Astrocyte of the hippocampus (primary cell): ENCODE data around the gene CDH4.

Experiments used
- DNase-seq: peaks from one replicate; pipeline ENCODE4 v3.0.0; 2011; ENCODE audit warnings: low read depth, low spot score

The CDH4 gene

DNA sequence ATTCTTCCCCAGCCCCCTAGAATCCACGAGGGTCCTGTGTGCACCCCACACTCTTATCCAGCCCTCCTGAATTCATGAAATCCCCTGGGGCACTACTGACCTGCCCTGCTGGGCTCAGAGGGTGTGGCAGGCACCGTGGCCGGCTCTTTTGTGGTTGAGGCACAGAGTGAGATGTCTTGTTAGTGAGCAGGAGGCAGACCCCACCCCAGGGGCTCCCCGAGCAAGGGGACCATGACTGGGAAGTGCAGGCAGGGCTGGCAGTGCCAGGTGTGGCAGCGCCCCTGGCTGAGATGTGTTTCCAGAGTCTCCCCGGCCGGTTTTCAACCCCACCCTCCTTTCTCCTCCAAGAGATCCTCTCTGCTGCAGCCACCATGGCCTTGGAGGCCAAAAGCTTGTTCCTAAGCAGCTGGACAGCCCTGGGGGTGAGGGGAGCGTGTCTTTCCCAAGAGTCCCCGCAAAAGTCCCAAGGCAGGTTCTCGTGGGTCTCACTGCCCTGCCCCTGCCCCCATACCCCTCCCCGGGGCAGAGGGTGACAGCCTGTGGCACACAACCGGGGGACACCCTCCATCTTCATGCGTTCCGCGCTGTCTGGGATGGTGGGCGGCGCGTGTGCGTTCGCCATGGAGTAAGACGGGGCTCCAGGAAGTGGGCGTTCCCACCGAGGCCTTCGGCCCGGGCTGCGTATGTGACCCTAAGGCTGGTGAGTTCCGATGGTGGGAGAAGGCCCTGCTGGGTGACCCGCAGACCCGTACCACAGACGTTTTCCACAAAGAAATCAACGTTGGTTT, 604.8 kb downstream of the CDH4 start:
- no peak for DNase-seq

DNA sequence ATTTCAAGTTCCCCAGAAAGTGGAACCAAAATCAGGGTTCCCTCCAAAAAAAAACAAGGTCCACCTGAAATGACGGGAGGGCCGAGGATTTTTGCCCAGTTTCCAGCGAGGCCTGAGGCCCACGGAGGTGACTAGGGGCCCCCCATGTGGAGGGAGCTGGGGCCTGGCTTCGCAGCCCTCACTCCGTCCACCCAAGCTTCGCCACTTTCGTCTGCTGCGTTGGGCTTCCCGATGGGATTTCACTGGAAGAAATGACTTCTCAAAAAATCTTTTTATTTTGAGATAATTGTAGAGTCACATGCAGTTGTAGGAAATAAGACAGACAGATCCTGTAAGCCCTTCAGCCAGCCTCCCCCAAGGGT, 605.3 kb downstream of the CDH4 start:
- no peak for DNase-seq

DNA sequence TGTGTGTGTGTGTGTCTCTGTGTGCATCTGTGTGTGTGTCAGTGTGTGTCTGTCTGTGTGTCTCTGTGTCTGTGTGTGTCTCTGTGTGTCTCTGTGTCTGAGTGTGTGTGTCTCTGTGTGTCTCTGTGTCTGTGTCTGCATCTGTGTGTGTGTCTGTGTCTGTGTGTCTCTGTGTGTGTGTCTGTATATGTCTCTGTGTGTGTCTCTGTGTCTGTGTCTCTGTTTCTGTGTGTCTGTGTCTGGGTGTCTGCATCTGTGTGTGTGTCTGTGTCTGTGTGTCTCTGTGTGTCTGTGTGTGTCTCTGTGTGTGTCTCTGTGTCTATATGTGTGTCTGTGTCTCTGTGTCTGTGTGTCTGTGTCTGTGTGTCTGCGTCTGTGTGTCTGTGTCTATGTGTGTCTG, 605.8 kb downstream of the CDH4 start:
- no peak for DNase-seq

DNA sequence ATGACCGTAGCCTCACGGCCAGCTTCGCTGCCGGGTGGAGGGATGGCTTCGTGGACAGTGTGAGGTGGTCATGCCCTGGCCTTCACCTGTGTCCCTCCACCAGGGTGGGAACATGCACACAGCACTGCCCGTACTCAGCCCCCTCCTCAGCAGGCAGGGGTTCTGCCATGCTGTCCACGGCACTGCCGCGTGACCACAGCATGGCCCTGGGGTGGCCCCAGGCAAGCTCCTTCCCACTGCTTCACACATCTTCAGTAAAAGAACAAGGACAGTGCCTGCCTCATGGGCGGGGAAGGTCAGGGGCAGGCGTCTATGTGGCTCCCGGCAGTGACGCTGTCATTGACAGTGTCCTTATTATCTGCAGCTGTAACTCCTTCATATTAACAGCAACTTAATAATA, 607.7 kb downstream of the CDH4 start:
- DNase-seq = no peak

DNA sequence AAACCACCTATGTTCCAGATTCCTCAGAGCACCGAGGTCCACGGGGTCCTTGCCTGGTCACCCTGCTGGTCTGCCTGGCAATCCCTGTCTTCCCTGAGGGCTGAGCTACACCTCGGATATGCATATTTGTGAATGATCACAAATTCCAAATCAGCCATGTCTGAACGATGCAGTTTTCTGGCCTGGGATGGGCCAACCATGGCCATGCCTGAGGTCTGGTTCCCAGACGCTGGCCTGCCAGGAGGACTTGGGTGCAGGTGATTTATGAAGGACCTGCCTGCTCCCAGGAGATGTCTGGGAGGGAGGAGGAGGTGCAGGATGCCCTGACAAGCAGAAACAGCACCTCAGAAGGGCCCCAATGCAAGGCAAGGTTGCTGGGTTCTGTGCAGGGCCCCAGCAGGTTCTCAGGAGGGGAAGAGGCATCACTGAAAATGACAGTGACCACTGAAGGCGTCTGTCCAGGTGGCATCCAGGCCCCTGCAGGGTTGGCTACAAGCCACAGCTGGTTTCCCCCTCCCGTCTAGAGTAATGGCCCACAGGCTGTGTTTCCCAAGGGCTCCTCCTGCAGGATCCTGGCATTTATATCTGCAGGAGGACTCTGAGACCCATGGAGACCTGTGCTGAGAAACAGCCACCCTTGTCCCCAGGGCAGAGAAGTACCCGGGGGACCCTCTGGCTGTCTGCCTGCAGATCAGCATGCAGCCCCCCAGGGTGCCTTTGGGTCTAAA, 608.4 kb downstream of the CDH4 start:
- no peak for DNase-seq

DNA sequence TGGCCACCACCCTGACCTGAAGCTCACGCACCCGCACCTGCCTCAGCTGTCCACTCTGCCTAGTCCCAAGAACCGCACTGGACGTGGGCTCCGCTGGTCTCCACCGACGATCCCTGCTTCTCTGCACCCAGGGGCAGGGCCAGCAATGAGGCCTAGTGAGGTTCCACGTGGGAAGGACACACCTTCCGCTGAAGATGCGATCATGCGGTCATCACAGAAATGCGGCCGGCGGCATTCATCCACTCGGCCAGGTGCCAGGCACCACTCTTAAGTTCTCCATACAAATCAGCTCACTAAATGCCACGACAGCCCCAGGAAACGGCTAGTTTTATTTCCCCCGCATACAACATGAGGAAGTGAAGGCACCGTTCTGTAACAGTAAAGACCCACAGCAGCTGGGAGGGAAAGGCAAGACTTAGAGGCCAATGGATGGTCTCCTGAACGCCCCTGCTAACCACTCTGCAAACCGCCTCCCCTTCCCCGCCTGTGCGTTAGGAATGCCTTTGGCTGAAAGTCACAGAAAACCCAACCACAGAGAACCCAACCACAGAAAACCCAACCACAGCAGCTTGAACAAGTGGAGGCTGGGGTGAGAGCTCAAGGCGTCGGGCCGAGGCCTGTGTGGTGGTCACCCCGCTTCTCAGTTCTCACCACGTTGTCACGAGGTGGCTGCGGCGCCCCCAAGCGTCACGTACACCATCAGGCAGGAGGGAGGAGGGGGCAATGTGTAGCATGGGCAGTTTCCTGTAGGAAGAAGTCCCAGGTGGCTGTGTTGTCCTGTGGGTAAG, 609.2 kb downstream of the CDH4 start:
- DNase-seq = peak; percentile 59

DNA sequence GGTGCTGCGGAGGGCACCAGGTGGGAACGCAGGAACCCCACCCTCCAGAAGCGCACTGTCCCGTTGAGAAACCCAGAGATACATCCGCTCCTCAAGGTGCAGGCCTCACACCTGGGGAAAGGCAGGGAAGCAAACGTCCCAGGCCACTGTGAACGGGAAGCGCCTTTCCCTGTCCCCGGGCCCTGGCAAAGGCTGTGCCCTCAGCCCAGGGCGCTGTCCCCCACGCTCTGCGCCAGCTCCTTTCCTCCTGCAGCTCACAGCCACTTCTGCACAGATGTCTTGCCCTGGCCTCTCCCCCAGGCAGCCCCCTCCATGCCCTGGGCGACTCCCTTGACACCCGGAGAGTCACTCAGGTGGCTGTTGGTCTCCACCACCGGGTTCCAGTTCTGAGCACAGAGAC, 609.8 kb downstream of the CDH4 start:
- DNase-seq = no peak

DNA sequence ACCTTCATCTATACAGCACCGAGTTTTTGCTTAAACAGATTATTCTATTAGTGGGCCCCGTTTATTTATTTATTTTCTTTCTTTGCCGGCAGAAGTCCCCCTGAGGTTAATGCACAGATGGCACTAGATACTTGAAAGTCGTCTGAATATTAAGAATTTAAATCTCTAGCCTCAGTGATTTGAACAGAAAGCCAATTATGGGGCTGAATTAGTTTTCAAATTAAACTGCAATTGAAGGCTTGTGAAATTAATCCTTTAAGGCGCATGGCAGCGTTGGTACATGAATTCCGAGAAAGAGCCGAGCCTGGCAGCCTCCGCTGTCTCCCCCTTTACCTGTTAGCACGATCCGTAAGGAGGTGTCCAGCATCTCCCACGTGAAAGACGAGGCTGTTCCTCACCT, 610.8 kb downstream of the CDH4 start:
- no peak for DNase-seq

DNA sequence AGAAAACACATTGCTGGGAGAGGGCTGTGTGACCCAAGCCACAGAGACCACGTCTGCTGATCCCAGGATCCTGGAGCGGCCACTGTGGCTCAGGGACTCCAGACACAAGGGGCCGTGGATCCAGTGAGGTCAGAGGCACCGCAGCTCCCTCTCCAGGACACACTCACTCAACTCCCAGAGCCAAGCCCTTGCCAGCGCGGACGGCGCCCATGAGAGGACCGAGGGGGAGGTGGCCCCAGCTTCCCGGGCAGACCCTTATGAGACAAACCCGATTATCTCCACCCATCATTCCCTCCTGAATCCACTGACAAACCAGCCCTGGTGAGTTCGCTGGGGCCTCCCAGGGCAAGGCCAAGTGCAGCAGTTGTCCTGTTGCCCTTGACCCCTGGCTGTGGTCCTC, 612.4 kb downstream of the CDH4 start:
- no peak for DNase-seq

DNA sequence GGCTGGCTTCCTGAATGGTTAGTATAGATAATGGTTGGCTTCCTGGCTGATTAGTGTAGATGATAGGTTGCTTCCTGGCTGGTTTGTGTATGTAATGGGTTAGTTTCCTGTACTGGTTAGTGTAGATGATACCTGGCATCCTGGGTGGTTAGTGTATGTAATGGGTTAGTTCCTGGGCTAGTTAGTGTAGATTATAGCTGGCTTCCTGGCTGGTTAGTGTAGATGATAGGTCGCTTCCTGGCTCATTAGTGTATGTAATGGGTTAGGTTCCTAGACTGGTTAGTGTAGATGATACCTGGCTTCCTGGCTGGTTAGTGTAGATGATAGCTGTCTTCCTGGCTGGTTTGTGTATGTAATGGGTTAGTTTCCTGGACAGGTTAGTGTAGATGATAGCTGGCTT, 613.3 kb downstream of the CDH4 start:
- DNase-seq = no peak

GRCh38 chr20:61866165-61866564, 614.1 kb downstream of the CDH4 start:
- no peak for DNase-seq

DNA sequence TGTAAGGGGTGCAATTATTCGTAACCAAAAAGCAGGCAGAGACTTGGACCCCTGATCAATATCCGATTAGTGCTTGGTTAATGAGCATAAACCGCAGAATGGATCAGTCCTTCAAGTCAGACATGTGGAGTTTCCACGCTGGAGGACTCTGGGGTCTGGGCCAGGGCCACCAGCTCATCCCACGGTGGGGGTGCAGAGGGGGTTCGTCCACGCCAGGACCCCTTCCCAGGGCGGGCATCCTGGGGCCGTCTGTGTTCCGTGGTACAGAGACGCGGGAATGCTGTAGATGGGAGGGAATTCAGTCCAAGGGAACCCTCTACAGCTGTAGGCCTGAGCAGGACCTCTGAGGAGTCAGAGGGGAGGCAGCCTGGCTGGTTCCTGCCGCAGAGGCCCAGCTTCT, 615.9 kb downstream of the CDH4 start:
- DNase-seq = no peak

DNA sequence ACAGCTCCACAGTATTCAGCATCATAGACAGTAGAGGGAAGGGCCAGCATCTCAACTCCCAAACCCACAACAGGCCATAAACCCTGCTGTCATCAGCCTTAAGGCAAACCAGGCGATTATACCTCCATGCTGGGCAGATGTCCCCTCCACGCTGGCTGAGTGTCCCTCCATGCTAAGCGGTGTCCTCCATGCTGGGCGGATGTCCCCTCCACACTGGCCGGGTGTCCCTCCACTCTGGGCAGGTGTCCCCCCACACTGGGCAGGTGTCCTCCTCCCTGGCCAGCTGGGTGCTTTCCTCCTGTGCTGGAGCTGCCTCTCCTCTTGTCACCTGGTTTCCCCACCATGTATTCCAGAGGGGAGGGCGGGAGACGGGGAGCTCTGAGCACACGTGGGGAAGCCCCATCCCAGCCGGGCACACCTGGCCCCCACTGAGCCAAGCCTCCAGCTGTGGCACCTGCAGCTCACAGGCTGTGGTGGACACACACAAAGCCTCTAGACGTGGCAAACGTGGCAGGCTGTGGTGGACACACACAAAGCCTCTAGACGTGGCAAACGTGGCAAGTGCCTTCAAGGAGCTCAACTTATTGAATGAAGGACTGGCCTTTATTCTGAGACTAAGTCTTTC, 616.5 kb downstream of the CDH4 start:
- DNase-seq = no peak

- no peak for DNase-seq
Observed at GRCh38 chr20:61869750-61870507, 617.9 kb downstream of the CDH4 start.

DNA sequence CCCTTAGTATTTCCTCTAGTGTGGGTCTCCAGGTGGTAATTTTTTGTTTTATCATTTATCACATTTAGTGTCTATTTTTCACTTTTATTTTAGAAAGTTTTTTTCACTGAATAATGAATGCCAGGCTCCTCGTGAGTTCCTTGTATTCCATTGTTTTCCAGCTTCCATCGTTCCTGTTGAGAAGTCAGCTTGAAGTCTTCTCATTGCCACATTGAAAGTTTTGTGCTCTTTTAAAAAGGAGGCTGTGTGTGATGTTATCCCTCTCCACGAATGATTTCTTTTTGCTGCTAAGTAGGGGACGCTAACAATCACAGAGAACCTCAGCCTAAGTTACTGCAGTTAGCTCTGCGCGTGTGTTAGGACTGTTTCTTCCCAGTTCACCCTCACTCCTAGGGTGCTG, 619.1 kb downstream of the CDH4 start:
- no peak for DNase-seq

GRCh38 chr20:61871913-61872312, 619.9 kb downstream of the CDH4 start:
- no peak for DNase-seq

DNA sequence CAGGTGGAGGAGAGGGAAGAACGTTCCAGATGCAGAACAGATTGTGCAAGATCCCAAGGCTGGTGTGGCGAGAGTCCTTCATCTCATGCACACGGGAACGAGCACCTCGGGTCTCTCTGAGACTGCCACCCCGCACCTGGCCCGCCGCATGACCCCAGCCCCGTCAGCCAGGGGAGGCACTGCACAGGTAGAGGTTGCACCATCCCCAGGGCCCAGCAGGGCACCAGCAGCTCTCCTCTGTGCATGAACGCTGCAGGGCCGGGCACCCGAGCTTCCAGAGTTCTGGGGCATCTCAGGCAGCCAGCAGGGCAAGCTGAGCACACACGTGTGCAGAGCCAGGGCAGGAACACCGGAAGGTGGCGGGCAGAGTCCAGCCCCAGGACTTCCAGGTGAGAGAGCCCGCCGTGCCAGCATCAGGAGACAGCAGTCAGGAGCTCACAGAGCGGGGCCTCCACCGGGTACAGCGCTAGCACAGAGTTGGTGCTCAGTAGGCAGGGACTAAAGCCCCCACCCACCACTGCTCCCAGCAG, 620.4 kb downstream of the CDH4 start:
- no peak for DNase-seq

DNA sequence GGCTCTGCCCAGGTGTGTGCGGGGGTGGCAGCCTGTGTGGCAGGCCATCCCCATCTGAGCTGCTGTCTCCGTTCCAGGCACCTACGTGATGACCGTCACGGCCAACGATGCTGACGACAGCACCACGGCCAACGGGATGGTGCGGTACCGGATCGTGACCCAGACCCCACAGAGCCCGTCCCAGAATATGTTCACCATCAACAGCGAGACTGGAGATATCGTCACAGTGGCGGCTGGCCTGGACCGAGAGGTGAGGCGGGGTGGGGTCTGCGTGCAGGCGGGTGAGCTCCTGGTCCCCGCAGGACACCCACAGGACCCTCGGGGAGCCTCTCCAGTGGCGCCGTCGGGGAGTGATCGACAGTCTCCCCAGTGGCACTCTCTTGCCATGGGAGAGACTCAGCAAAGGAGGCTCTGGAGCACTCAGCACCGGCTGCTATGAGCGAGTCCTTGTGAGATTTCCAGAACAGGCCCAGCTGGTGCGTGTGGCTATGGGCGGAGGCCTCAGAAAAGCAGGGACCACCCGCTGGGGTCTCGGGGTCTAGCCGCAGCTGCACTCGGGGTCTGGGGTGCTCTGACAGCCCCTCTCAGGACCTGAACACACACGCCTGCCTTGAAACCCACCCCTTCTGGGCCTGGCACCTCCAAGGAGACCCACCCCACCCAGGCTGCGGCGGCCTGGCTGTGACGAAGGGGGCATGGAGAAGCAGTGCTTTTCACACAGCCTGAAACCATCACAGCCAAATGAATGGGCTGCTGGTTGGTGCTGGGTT, 621.8 kb downstream of the CDH4 start:
- no peak for DNase-seq

GRCh38 chr20:61874421-61875068, 622.5 kb downstream of the CDH4 start:
- DNase-seq = peak; percentile 89
